Epithelial cell of proximal tubule (primary cell): ENCODE data around the gene ADPRHL1. TPM values are rescaled to one million over a fixed set of nuclear protein-coding genes. Genes with fewer than 3 reads are reported as not detected.
"Not testable (repeated sequence)": the region's sequence is repeated elsewhere in the genome, so short reads cannot be mapped to it uniquely, and the experiment has no call there.

Experiments used
- DNase-seq: peaks from one replicate; pipeline ENCODE4 v3.0.0-alpha.2; 2011; ENCODE audit warnings: low read depth
- H3K4me3 ChIP-seq: 2 replicates; pipeline ENCODE4 v1.5.1; 2011; ENCODE audit warnings: low read depth, mild to moderate bottlenecking, low read length
- total RNA-seq: library from RNA; depleted of rRNA; stranded (reverse); fragments of >200 nt; gene quantifications from 2 replicates; pipeline ENCODE4 v1.2.3, GENCODE V29; 2015
- TF ChIP-seq, protein P1 (sequence below): conservative IDR thresholded peaks from 2 replicates; pipeline ENCODE4 v1.5.1; 2012; ENCODE audit warnings: low read depth, mild to moderate bottlenecking, low read length

The ADPRHL1 gene
- total RNA-seq, 1 donor from 2014 or later: 3.3 TPM

DNA sequence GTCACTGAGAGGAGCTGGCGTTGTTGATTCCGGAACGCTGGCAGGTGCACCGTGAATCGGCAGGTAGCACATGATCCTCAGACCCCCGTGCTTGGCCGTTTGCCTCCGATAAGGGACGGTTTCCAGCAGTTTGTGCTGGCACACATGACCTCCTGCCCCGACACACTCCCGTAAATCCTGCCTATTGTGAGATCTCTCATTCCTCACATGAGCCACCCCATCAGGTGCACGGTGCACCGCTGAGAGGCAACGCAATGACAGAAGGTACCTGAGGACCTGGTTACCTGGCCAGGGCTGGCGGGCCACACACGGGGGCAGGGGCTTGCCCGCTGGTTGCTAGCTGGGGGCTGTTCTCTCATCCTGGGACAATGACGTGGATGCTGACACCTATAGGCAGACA, 2.1 kb upstream of the ADPRHL1 start:
- no peak for DNase-seq
- H3K4me3 ChIP-seq: no peak overlapping the region
- TF ChIP-seq, protein P1, sequence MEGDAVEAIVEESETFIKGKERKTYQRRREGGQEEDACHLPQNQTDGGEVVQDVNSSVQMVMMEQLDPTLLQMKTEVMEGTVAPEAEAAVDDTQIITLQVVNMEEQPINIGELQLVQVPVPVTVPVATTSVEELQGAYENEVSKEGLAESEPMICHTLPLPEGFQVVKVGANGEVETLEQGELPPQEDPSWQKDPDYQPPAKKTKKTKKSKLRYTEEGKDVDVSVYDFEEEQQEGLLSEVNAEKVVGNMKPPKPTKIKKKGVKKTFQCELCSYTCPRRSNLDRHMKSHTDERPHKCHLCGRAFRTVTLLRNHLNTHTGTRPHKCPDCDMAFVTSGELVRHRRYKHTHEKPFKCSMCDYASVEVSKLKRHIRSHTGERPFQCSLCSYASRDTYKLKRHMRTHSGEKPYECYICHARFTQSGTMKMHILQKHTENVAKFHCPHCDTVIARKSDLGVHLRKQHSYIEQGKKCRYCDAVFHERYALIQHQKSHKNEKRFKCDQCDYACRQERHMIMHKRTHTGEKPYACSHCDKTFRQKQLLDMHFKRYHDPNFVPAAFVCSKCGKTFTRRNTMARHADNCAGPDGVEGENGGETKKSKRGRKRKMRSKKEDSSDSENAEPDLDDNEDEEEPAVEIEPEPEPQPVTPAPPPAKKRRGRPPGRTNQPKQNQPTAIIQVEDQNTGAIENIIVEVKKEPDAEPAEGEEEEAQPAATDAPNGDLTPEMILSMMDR: no peak

DNA sequence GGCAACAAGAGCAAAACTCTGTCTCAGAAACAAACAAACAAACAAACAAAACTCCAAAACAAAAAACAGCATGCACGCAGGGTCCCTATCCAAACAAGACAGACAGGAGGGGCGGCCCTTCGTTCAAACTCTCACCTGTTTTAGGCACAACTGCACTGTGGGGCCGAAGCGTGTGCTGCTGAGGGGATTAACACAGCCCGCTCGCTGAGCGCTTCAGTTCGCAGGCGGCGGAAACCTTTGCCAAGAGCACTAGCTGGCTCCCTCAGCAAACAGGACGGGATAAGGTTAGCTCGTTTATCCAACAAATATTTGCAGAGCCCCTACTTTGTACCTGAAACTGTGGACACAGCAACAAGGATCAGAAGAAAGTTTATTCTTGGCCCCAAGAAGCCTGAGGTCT, 1.6 kb upstream of the ADPRHL1 start:
- no peak overlapping the region for H3K4me3 ChIP-seq
- TF ChIP-seq, protein P1: no peak
- no peak for DNase-seq

DNA sequence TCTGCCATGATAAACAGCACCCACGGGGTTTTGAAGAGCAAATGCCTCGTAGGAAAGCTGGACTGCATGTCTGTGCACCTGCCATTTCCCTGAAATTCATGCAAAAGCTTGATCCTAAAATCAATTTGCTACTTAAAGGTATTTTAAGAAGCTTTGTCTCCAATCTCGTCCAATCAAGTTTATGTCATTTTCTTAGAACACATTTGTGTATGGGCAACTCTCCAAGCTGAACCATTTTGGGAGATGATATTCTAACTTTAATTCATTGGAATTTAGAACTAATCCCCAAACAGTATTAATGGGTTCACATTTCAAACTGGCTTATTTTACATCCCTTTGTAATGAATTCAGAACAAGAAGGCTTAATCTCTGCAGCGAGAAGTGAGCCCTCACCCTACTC, 822 bp downstream of the ADPRHL1 start:
- no peak for DNase-seq
- TF ChIP-seq, protein P1: no peak
- no peak overlapping the region for H3K4me3 ChIP-seq

DNA sequence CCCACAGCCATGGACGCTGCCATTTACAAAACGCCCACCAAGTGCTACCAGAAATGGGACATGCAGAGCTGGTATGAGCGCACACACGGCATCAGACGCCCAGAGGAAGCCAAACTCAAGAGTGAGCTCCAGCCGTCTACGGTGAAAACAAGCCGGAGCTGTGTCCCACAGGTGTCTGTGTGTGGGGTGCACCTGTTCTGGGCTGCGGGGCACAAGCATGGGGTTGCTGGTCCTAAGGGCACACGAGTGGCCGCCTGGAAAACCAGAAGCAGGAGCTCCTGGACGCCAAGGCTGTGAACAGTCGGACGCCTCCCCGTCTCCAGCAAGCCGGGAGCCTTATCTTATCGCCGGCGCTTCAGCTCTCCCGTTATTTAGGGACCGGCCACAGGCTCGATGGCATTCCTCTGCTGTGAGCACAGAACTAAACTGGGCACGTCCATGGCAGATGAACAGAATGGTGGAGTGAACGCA, 1.3 kb downstream of the ADPRHL1 start:
- TF ChIP-seq, protein P1: no peak
- H3K4me3 ChIP-seq: no peak overlapping the region
- DNase-seq: no peak

DNA sequence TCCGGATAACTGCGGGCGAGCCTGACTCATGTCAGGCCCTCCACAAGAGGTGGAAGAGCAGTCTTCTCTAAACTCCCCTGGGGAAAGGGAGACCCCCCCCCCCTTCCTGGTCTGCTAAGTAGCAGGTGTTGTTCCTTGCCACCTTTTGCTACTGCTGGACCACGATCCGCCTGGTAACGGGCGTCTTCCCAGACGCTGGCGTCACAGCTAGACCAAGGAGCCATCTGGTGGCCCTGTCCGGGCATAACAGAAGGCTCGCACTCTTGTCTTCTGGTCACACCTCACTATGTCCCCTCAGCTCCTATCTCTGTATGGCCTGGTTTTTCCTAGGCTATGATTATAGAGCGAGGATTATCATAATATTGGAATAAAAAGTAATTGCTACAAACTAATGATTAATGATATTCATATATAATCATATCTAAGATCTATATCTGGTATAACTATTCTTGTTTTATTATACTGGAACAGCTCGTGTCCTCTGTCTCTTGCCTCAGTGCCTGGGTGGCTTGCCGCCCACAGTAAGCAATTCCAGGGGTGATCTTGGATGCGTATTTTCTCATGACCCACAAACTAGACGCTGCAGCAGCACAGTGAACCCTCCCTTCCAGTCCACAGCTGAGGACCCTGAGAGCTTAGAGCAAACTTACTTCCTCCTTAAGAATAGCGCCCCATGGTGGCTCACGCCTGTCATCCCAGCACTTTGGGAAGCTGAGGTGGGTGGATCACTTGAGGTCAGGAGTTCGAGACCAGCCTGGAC, 2.2 kb downstream of the ADPRHL1 start:
- DNase-seq, H3K4me3 ChIP-seq: not testable (repeated sequence)
- TF ChIP-seq, protein P1: peak; percentile 7

DNA sequence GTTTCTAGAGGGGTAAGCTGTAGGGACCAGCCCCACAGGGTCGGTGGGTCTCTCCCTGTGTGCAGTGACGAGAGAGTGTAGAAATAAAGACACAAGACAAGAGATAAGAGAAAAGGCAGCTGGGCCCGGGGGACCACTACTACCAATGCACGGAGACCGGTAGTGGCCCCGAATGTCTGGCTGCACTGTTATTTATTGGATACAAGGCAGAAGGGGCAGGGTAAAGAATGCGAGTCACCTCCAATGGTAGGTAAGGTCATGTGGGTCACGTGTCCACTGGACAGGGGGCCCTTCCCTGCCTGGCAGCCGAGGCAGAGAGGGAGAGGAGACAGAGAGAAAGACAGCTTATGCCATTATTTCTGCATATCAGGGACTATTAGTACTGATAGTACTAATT, 2.9 kb downstream of the ADPRHL1 start:
- not testable (repeated sequence) for H3K4me3 ChIP-seq, DNase-seq

DNA sequence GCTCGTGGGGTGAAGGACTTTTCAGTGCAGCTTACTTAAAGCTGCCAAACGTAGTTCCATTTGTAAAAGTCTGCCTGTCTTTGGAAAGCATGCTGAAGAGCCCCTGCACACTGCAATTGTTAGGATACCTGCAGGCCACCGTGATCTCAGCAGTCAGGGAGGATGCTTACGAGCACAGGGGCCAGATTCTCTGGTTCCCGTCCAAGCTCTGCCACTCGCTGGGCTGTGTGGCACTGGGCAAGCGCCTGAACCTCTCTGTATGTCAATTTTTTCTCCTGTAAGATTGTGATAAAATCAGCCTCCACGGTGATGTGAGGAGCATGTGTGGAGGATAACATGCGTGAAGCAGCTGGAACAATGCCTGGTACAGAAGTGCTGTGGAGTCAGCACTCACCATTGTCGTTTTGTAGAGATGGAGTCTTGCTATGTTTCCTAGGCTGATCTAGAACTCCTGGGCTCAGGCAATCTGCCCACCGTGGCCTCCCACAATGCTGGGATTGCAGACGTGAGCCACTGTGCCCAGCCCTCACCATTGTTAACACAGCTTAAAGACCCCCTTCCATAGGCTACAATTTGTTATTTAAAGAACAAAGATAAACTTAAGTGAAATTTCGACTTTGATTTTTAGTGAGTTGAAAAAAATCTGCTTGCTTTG, 3.5 kb downstream of the ADPRHL1 start:
- no peak overlapping the region for H3K4me3 ChIP-seq
- DNase-seq: no peak
- TF ChIP-seq, protein P1: no peak
